SU-DHL-6 (cell line): Measurements from ENCODE around the gene ETS1.

Experiments
- H2AFZ ChIP-seq: fragments of 200-600 bp; sonication (generic); 2 replicates; pipeline ENCODE4 v1.6.1; 2014; ENCODE audit warnings: low read depth, mild to moderate bottlenecking, moderate library complexity, mixed read lengths, antibody characterized with exemption, low read length; ENCODE audit not compliant: severe bottlenecking
- H3F3A ChIP-seq: fragments of 200-600 bp; shearing (Covaris generic); 2 replicates; pipeline ENCODE4 v1.6.0; 2016; ENCODE audit warnings: antibody characterized with exemption, mild to moderate bottlenecking; ENCODE audit not compliant: insufficient read depth
- H3K27ac ChIP-seq: fragments of 200-600 bp; sonication (generic); 2 replicates; pipeline ENCODE4 v1.5.1; 2016; ENCODE audit warnings: low read depth, mild to moderate bottlenecking, low read length, moderate library complexity, mixed read lengths
- H3K27me3 ChIP-seq: fragments of 200-600 bp; sonication (generic), shearing (Covaris generic); 2 replicates; pipeline ENCODE4 v1.6.0; 2014; ENCODE audit warnings: mild to moderate bottlenecking, low read length
- H3K36me3 ChIP-seq: fragments of 200-600 bp; sonication (generic); 2 replicates; pipeline ENCODE4 v1.6.1; 2014; ENCODE audit warnings: mild to moderate bottlenecking, low read length, mixed read lengths
- H3K4me2 ChIP-seq: fragments of 300-600, 200-600 bp; shearing (Covaris generic), sonication (generic); 2 replicates; pipeline ENCODE4 v1.6.0; 2014; ENCODE audit warnings: low read length, low read depth, mild to moderate bottlenecking; ENCODE audit not compliant: poor library complexity, severe bottlenecking
- H3K4me3 ChIP-seq: fragments of 200-600 bp; sonication (generic); 2 replicates; pipeline ENCODE4 v1.5.1; 2014; ENCODE audit warnings: antibody characterized with exemption, low read length, mild to moderate bottlenecking, mixed read lengths; ENCODE audit not compliant: insufficient read depth, poor library complexity, severe bottlenecking
- H3K79me2 ChIP-seq: fragments of 200-600 bp; sonication (generic); 2 replicates; pipeline ENCODE4 v1.6.1; 2014; ENCODE audit warnings: mild to moderate bottlenecking, low read length, moderate library complexity; ENCODE audit not compliant: insufficient read depth
- H3K9ac ChIP-seq: fragments of 200-600 bp; sonication (generic); 2 replicates; pipeline ENCODE4 v1.7.0; 2014; ENCODE audit warnings: mild to moderate bottlenecking, low read length
- H3K9me2 ChIP-seq: fragments of 200-600 bp; sonication (generic); replicated peaks from 2 replicates; pipeline ENCODE4 v1.6.1; 2014; ENCODE audit warnings: low read length; ENCODE audit not compliant: insufficient read depth
- H3K9me3 ChIP-seq: fragments of 200-600 bp; sonication (generic); 2 replicates; pipeline ENCODE4 v1.6.1; 2014; ENCODE audit warnings: low read length, mixed read lengths; ENCODE audit not compliant: insufficient read depth
- H4K20me1 ChIP-seq: fragments of 200-600 bp; sonication (generic); 2 replicates; pipeline ENCODE4 v1.6.1; 2014; ENCODE audit warnings: low read depth, mild to moderate bottlenecking, antibody characterized with exemption, low read length, moderate library complexity, mixed read lengths
- CTCF ChIP-seq: fragments of 200-600 bp; sonication (generic); IDR thresholded peaks from one replicate; pipeline ENCODE4 v1.5.1; 2017; ENCODE audit warnings: antibody characterized with exemption, mild to moderate bottlenecking, low read length, moderate library complexity; ENCODE audit not compliant: insufficient read depth, poor library complexity, severe bottlenecking
- EZH2phosphoT487 ChIP-seq: fragments of 200-600 bp; sonication (generic), shearing (Covaris generic); conservative IDR thresholded peaks from 2 replicates; pipeline ENCODE4 v1.6.1; 2018; ENCODE audit warnings: mild to moderate bottlenecking, antibody characterized with exemption, low read length, moderate library complexity, mixed read lengths

The ETS1 gene

DNA sequence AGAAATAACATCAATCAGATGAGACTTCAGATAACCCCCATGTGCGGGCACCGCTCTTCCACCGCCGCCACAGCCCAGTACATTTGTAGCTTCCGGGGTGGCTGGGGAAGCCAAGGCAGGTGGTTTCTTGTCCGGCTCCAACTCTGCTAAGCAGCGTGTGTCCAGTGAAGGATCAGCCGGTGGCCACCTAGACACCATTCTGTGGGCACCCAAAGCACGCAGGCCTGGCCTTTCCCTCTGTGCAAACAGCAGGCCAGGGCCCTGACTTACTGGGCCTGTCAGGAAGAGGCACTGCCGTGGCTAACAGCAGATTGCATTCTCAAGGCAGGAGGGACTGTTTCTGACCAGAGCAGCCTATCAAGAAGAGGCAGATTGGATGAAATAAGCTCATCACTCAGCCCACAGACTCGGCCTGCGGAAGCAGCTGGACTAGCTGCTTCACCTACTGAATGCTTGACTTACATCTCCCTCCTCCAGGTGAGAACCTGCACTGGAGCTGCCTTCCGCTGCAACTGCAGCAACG, 74.8 kb downstream of the ETS1 start:
- Histone ChIP-seq H3K4me3 (peak overlapping the region; percentile 10), H3K9me3 (no peaks in the 10 kb centered on the region), H2AFZ (no peak overlapping the region), H3K4me2 (peak overlapping the region; percentile 96), H3K27me3 (no peaks in the 10 kb centered on the region), H3F3A (peaks cover 17% of the 10 kb centered on the region), H3K9ac (peak overlapping the region; percentile 23), H3K79me2 (peaks cover 100% of the 10 kb centered on the region), H3K9me2 (no peaks in the 10 kb centered on the region), H4K20me1 (peaks cover 26% of the 10 kb centered on the region), H3K36me3 (peaks cover 9% of the 10 kb centered on the region; the same call in 1 of the 2 replicates), H3K27ac (peak overlapping the region; percentile 43)
- TF ChIP-seq EZH2phosphoT487 (no peak), CTCF (no peak)

- peak overlapping the region; percentile 96 for H3K4me2 ChIP-seq
- peak overlapping the region; percentile 43; the same call in 1 of the 2 replicates for H3K27ac ChIP-seq
- TF ChIP-seq CTCF, result no peak
- no peak for TF ChIP-seq EZH2phosphoT487
- peaks cover 9% of the 10 kb centered on the region; the same call in 1 of the 2 replicates for H3K36me3 ChIP-seq
- no peaks in the 10 kb centered on the region for H3K9me3 ChIP-seq
- H3F3A ChIP-seq, result peaks cover 22% of the 10 kb centered on the region
- H3K27me3 ChIP-seq, result no peaks in the 10 kb centered on the region
- H3K4me3 ChIP-seq, result no peak overlapping the region
- H2AFZ ChIP-seq, result no peak overlapping the region
- H3K9me2 ChIP-seq, result no peaks in the 10 kb centered on the region
- H3K79me2 ChIP-seq, result peaks cover 100% of the 10 kb centered on the region
- peak overlapping the region; percentile 23; the same call in 1 of the 2 replicates for H3K9ac ChIP-seq
- peaks cover 26% of the 10 kb centered on the region for H4K20me1 ChIP-seq
Measured at GRCh38 chr11:128511712-128512111, 75.6 kb downstream of the ETS1 start.

- Histone ChIP-seq H3F3A (peaks cover 28% of the 10 kb centered on the region), H3K27me3 (no peaks in the 10 kb centered on the region), H2AFZ (no peak overlapping the region), H3K4me2 (peak overlapping the region; percentile 96), H3K9me3 (no peaks in the 10 kb centered on the region), H3K9ac (peak overlapping the region; percentile 40; the same call in 1 of the 2 replicates), H3K9me2 (no peaks in the 10 kb centered on the region), H3K4me3 (no peak overlapping the region), H3K27ac (peak overlapping the region; percentile 72), H3K79me2 (peaks cover 100% of the 10 kb centered on the region), H4K20me1 (peaks cover 13% of the 10 kb centered on the region), H3K36me3 (peaks cover 9% of the 10 kb centered on the region; the same call in 1 of the 2 replicates)
- TF ChIP-seq CTCF, result no peak
- no peak for TF ChIP-seq EZH2phosphoT487
Measured at GRCh38 chr11:128509621-128510389, 77.6 kb downstream of the ETS1 start.
